Measurements from ENCODE around the gene ISCA2.

GRCh38 chr14:74516451-74517160, 23.0 kb downstream of the ISCA2 start:
- TF ChIP-seq SUZ12 (IDR thresholded peaks at IDR 0.05; ENCODE audit: extremely low read depth, insufficient read depth, insufficient read length), result no peak
- no peak for TF ChIP-seq YY1 (IDR thresholded peaks at IDR 0.05; ENCODE audit: insufficient read depth, insufficient read length)
- no peak for TF ChIP-seq ZNF274 (IDR thresholded peaks at IDR 0.05; ENCODE audit: low read depth, low read length)

Measured in NT2/D1 (cell line).